Activated naive CD8-positive, alpha-beta T cell treated with anti-CD3 and anti-CD28 coated beads, Interleukin-2, amount 10 ng/mL, durations not matched to agents 7 days and 5 days (primary cell): ENCODE measurements around the gene TBC1D4. TPM values are rescaled to one million over a fixed set of nuclear protein-coding genes. Genes with fewer than 3 reads are reported as not detected.

ENCODE experiments used
- ATAC-seq: fragments of 150-1000 bp; cut with Tn5 transposase; one replicate; pipeline ENCODE4 v1.10.0; 2021; ENCODE audit warnings: low read depth, moderate library complexity
- POLR2A ChIA-PET: fragments of 350-600 bp; sonication (Branson Sonifier 250); formaldehyde crosslinking; loops from one replicate; lab custom pipeline; 2021; ENCODE audit warnings: antibody characterized with exemption; lab: Charles Lee
- DNase-seq: peaks from one replicate; pipeline ENCODE4 v3.0.0; 2021
- H3K27ac Mint-ChIP-seq: one replicate; pipeline ENCODE4 v1.8.0; 2022; ENCODE audit warnings: mild to moderate bottlenecking, mixed read lengths
- H3K27me3 Mint-ChIP-seq: one replicate; pipeline ENCODE4 v1.8.0; 2022; ENCODE audit warnings: mild to moderate bottlenecking, moderate library complexity, mixed read lengths
- H3K36me3 Mint-ChIP-seq: one replicate; pipeline ENCODE4 v1.8.0; 2021; ENCODE audit warnings: mild to moderate bottlenecking, mixed read lengths
- H3K4me1 Mint-ChIP-seq: one replicate; pipeline ENCODE4 v1.8.0; 2021; ENCODE audit warnings: mixed read lengths
- H3K4me3 Mint-ChIP-seq: one replicate; pipeline ENCODE4 v1.8.0; 2022; ENCODE audit warnings: mild to moderate bottlenecking, moderate library complexity, mixed read lengths
- H3K9me3 Mint-ChIP-seq: one replicate; pipeline ENCODE4 v1.8.0; 2021; ENCODE audit warnings: mixed read lengths
- total RNA-seq, 2 experiments: library from RNA; stranded (reverse); gene quantifications; one replicate each; pipeline ENCODE4 v1.2.3, GENCODE V29; 2021

Gene TBC1D4
- total RNA-seq, 2 experiments from 2014 or later, result 19.4 to 21.0 TPM

- Mint-ChIP-seq H3K4me1 (peaks cover 1% of the 10 kb centered on the region), H3K36me3 (no peaks in the 10 kb centered on the region)
- POLR2A ChIA-PET, result no interaction called here
These were observed 24.0 kb upstream of the TBC1D4 start for GRCh38 chr13:75506018-75506417.

GRCh38 chr13:75505327-75505726 is 23.4 kb upstream of the TBC1D4 start:
- H3K9me3 Mint-ChIP-seq, result no peaks in the 10 kb centered on the region
- POLR2A ChIA-PET, result no interaction called here
- no peak overlapping the region for H3K4me3 Mint-ChIP-seq
- H3K27me3 Mint-ChIP-seq, result peaks cover 5% of the 10 kb centered on the region
- no peak overlapping the region for H3K27ac Mint-ChIP-seq
- H3K4me1 Mint-ChIP-seq, result peaks cover 1% of the 10 kb centered on the region
- no peak for ATAC-seq
- DNase-seq, result no peak
- H3K36me3 Mint-ChIP-seq, result no peaks in the 10 kb centered on the region

More at GRCh38 chr13:75506018-75506417, 24.0 kb upstream of the TBC1D4 start:
- Mint-ChIP-seq H3K27me3 (peaks cover 8% of the 10 kb centered on the region), H3K4me3 (no peak overlapping the region), H3K9me3 (no peaks in the 10 kb centered on the region), H3K27ac (no peak overlapping the region)
- no peak for ATAC-seq
- DNase-seq, result no peak

GRCh38 chr13:75495938-75496337 is 14.0 kb upstream of the TBC1D4 start:
- POLR2A ChIA-PET, result no interaction called here

GRCh38 chr13:75494491-75494890 is 12.5 kb upstream of the TBC1D4 start:
- peaks cover 4% of the 10 kb centered on the region for H3K4me1 Mint-ChIP-seq
- H3K36me3 Mint-ChIP-seq, result no peaks in the 10 kb centered on the region
- POLR2A ChIA-PET, result interaction anchor here (0.6 kb wide), 1 partner anchor 962 kb away, joined by 5 read pairs; no protein-coding TSS in a partner anchor
- no peak overlapping the region for H3K27ac Mint-ChIP-seq
- ATAC-seq (no peak), DNase-seq (no peak)
- no peak overlapping the region for H3K4me3 Mint-ChIP-seq
- H3K27me3 Mint-ChIP-seq, result peaks cover 13% of the 10 kb centered on the region
- no peaks in the 10 kb centered on the region for H3K9me3 Mint-ChIP-seq

More at GRCh38 chr13:75495938-75496337, 14.0 kb upstream of the TBC1D4 start:
- Mint-ChIP-seq H3K9me3 (no peaks in the 10 kb centered on the region), H3K4me1 (no peaks in the 10 kb centered on the region), H3K36me3 (no peaks in the 10 kb centered on the region), H3K27ac (no peak overlapping the region), H3K27me3 (peaks cover 13% of the 10 kb centered on the region), H3K4me3 (no peak overlapping the region)
- DNase-seq (no peak), ATAC-seq (no peak)

- Mint-ChIP-seq H3K27me3 (peaks cover 15% of the 10 kb centered on the region), H3K27ac (no peak overlapping the region), H3K9me3 (no peaks in the 10 kb centered on the region), H3K4me1 (peaks cover 4% of the 10 kb centered on the region), H3K4me3 (no peak overlapping the region), H3K36me3 (no peaks in the 10 kb centered on the region)
- POLR2A ChIA-PET, result no interaction called here
- no peak for ATAC-seq
- DNase-seq, result no peak
These were observed 11.2 kb upstream of the TBC1D4 start for GRCh38 chr13:75493156-75493555.

- Mint-ChIP-seq H3K36me3 (no peaks in the 10 kb centered on the region), H3K27me3 (peaks cover 16% of the 10 kb centered on the region), H3K9me3 (no peaks in the 10 kb centered on the region), H3K4me1 (peaks cover 4% of the 10 kb centered on the region), H3K27ac (no peak overlapping the region), H3K4me3 (no peak overlapping the region)
- POLR2A ChIA-PET, result no interaction called here
- ATAC-seq (no peak), DNase-seq (no peak)
These were observed 10.4 kb upstream of the TBC1D4 start for GRCh38 chr13:75492389-75492788.

- ATAC-seq (no peak), DNase-seq (no peak)
- H3K4me1 Mint-ChIP-seq, result peaks cover 5% of the 10 kb centered on the region
- no peak overlapping the region for H3K4me3 Mint-ChIP-seq
- peaks cover 26% of the 10 kb centered on the region for H3K27me3 Mint-ChIP-seq
- no peaks in the 10 kb centered on the region for H3K9me3 Mint-ChIP-seq
- H3K36me3 Mint-ChIP-seq, result no peaks in the 10 kb centered on the region
- POLR2A ChIA-PET, result no interaction called here
- no peak overlapping the region for H3K27ac Mint-ChIP-seq
These were observed 9.4 kb upstream of the TBC1D4 start for GRCh38 chr13:75491376-75491775.

GRCh38 chr13:75489502-75490263 is 7.7 kb upstream of the TBC1D4 start:
- DNase-seq, result no peak
- POLR2A ChIA-PET, result no interaction called here
- no peak for ATAC-seq
- H3K36me3 Mint-ChIP-seq, result no peaks in the 10 kb centered on the region
- no peak overlapping the region for H3K27ac Mint-ChIP-seq
- peaks cover 8% of the 10 kb centered on the region for H3K4me1 Mint-ChIP-seq
- H3K4me3 Mint-ChIP-seq, result no peak overlapping the region
- H3K9me3 Mint-ChIP-seq, result no peaks in the 10 kb centered on the region
- peaks cover 35% of the 10 kb centered on the region for H3K27me3 Mint-ChIP-seq

GRCh38 chr13:75486146-75487062 is 4.4 kb upstream of the TBC1D4 start:
- H3K9me3 Mint-ChIP-seq, result no peaks in the 10 kb centered on the region
- no peak overlapping the region for H3K27ac Mint-ChIP-seq
- DNase-seq (no peak), ATAC-seq (no peak)
- POLR2A ChIA-PET, result no interaction called here
- H3K4me3 Mint-ChIP-seq, result no peak overlapping the region
- H3K27me3 Mint-ChIP-seq, result peaks cover 49% of the 10 kb centered on the region
- H3K4me1 Mint-ChIP-seq, result peaks cover 8% of the 10 kb centered on the region
- H3K36me3 Mint-ChIP-seq, result no peaks in the 10 kb centered on the region

GRCh38 chr13:75485286-75486062 is 3.5 kb upstream of the TBC1D4 start:
- no peak overlapping the region for H3K27ac Mint-ChIP-seq
- no peak for ATAC-seq
- H3K36me3 Mint-ChIP-seq, result no peaks in the 10 kb centered on the region
- peaks cover 56% of the 10 kb centered on the region for H3K27me3 Mint-ChIP-seq
- POLR2A ChIA-PET, result no interaction called here
- no peak overlapping the region for H3K4me3 Mint-ChIP-seq
- peaks cover 15% of the 10 kb centered on the region for H3K4me1 Mint-ChIP-seq
- H3K9me3 Mint-ChIP-seq, result no peaks in the 10 kb centered on the region
- no peak for DNase-seq

GRCh38 chr13:75482820-75483079 is 781 bp upstream of the TBC1D4 start:
- DNase-seq (no peak), ATAC-seq (no peak)
- Mint-ChIP-seq H3K9me3 (no peaks in the 10 kb centered on the region), H3K4me3 (peak overlapping the region; percentile 89), H3K27ac (no peak overlapping the region), H3K4me1 (peaks cover 11% of the 10 kb centered on the region), H3K27me3 (peaks cover 79% of the 10 kb centered on the region), H3K36me3 (no peaks in the 10 kb centered on the region)
- POLR2A ChIA-PET, result interaction anchor here (0.9 kb wide), 1 partner anchor 67 kb away, joined by 3 read pairs; the partner anchor contains the start of gene UCHL3

- Mint-ChIP-seq H3K4me1 (peaks cover 10% of the 10 kb centered on the region), H3K27me3 (peaks cover 76% of the 10 kb centered on the region), H3K4me3 (peak overlapping the region; percentile 80), H3K9me3 (no peaks in the 10 kb centered on the region), H3K36me3 (no peaks in the 10 kb centered on the region), H3K27ac (no peak overlapping the region)
- POLR2A ChIA-PET, result interaction anchor here (0.8 kb wide), 1 partner anchor 155 kb away, joined by 3 read pairs; no protein-coding TSS in a partner anchor
- ATAC-seq, result peak; percentile 30
- DNase-seq, result peak; percentile 63
These were observed 546 bp downstream of the TBC1D4 start for GRCh38 chr13:75481176-75482069.
